CD4-positive, alpha-beta T cell treated with Interleukin-21 for 1 hour (primary cell): ENCODE data around the gene NUP107.
"Not testable (repeated sequence)": the region's sequence is repeated elsewhere in the genome, so short reads cannot be mapped to it uniquely, and the experiment has no call there.

Source experiments
- DNase-seq: peaks from one replicate; pipeline ENCODE4 v3.0.0-alpha.2; 2020

The NUP107 gene

GRCh38 chr12:68686595-68687521 lies at the start of gene NUP107:
Gene NUP107, plus strand, starts transcription at chr12:68686978. Its CDS starts 88 bp downstream, at chr12:68687066.
- peak; percentile 97 for DNase-seq

DNA sequence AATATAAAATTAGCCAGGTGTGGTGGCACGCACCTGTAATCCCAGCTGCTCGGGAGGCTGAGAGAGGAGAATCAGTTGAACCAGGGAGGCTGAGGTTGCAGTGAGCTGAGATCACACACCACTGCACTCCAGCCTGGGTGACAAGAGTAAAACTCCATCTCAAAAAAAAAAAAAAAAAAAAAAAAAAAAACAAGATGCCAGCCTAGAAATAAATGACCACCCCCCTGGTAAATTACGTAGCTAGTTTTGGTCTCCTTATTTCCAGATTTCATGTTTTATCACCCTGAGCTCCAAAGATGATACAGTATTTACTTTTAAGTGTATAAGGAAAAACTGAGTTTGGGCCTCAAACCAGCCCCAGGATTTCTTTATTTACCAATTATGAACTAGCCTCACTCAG lies 49.3 kb upstream of the NUP107 start:
- DNase-seq, result not testable (repeated sequence)

- DNase-seq, result no peak
Measured at GRCh38 chr12:68638171-68638570, 48.6 kb upstream of the NUP107 start.

GRCh38 chr12:68638721-68639395 lies 47.9 kb upstream of the NUP107 start:
- DNase-seq, result no peak

DNA sequence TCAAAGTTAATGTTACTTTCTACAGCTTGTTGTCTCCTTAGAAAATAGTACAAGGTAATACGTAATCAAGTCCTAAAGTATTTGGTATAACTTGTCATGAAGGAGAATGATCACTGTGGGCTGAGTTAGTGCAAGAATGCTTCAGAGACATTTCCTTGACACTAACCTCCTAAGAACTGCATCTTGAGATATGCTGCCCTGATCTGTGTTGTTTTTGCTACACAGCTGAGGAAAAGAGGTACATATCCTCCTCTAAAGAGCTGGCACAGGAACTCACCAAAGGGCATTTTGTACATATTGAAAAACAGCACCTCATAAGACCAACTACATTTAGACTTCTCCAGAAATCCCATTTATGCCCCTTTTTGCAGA lies 47.4 kb upstream of the NUP107 start:
- no peak for DNase-seq

GRCh38 chr12:68641138-68641537 lies 45.6 kb upstream of the NUP107 start:
- peak; percentile 53 for DNase-seq

DNA sequence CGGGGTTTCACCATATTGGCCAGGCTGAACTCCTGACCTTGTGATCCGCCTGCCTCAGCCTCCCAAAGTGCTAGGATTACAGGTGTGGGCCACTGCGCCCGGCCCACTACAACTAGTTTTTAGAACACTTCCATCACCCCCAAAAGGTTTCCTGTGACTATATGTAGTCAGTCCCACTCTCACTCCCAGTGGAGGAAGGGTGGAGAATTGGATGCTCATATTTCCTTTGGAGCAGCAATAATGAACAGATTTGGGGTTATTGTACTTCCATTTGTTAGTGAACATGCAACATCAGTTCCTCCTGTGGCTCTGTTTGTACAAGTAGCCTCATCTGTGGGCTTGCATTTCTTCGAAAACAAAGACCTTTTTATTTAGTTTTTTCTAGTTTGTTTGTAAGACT lies 40.3 kb upstream of the NUP107 start:
- DNase-seq, result no peak

DNA sequence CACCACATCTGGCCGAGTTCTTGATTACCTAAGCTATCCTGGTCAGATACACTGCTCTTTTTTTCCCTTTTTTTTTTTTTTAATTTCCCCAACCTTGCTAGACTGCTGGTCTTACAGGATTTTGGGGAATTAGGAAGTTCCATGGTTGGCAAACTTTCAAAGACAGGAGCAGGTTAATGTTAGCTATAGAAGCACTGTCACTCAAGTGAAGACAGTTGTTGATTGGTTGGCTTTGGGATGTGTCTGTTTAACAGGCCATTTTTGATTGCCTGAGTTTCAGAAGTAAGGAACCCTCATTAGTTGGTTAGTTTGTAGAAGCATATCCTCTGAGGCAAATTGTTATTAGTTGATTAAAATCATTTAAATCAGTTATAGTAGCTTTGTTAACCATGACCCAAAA lies 39.3 kb upstream of the NUP107 start:
- DNase-seq, result no peak

- no peak for DNase-seq
Measured at GRCh38 chr12:68648179-68648578, 38.6 kb upstream of the NUP107 start.

GRCh38 chr12:68665016-68665569 lies 21.7 kb upstream of the NUP107 start:
- no peak for DNase-seq

GRCh38 chr12:68667291-68667690 lies 19.5 kb upstream of the NUP107 start:
- no peak for DNase-seq

GRCh38 chr12:68667896-68668295 lies 18.9 kb upstream of the NUP107 start:
- DNase-seq, result no peak

DNA sequence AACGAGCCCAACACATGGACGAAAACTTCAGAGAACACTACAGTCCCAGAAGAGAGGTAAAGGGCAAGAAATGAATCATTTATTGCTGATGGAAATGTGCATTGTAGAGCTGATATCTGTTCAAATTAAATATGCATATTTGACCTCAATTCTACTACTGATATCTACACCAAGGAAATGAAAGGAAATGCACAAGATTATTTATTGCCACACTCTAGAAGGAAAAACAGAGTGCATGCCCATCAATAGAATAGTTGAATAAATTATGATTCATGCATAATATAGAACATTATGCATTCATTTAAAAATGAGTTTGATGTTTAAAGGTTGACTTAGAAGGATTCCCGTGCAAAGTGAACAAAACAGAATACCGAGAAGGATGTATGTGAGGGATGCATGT lies 15.6 kb upstream of the NUP107 start:
- no peak for DNase-seq

GRCh38 chr12:68673788-68674187 lies 13.0 kb upstream of the NUP107 start:
- DNase-seq, result peak; percentile 59

DNA sequence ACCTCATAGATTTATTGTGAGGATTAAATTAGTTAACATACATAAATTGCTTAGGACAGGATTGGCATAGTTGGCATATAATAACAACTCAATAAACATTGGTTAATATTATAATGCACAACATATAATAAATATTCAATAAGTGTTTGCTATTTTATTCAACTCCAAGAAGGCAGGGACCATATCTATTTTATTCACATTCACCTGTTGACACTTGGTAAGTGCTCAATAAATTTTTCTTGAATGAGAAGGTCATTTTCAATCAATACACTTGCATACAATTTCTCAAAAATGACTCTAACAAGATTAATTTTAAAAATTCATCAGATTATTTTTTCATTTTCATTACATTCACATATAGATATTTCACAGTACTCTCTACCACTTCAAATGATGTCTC lies 12.4 kb upstream of the NUP107 start:
- no peak for DNase-seq

DNA sequence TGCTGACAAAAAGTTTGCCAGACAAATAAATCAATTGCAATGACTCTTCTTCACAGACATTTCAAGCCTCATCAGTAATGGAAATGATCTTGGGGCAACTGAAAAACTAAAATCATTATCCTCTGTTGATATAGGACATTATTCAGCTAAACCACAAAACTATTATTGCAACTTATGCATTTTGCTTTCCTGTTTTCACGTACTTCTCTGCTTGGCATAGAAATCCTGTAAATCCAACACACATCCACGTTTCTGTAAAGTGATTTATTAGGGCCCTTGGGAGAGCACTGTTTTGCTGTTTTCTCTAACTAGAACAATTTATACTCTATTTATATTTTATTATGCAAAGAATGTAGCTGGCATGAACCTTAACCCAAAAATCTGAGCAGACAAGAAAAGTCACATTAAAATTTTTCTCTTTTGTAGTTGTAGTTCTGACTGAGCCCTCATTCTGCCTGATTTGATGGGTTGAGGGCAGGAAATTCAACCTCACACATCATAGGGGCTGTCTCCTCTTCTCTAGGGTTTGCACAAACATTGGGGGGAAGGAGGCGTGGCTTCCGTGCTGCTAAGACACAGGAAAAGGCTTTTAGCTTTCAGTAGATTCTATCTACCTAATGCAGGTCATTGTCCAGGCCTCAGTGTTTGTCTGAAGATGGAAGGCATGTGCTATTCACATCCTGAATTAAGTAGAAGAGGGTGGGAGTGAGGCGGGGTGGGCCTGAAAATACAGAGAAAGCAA lies 11.5 kb upstream of the NUP107 start:
- DNase-seq, result peak; percentile 80

DNA sequence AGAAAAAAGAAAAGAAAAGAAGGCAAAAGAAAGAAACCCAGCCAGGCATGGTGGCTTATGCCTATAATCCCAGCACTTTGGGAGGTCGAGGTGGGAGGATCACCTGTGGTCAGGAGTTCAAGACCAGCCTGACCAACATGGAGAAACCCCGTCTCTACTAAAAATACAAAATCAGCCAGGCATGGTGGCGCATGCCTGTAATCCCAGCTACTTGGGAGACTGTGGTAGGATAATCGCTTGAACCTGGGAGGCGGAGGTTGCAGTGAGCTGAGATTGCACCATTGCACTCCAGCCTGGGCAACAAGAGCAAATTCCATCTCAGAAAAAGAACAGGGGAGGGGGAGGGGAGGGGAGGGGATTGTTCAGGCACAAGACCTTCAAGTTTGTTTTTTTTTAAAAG lies 9.9 kb upstream of the NUP107 start:
- DNase-seq, result not testable (repeated sequence)

DNA sequence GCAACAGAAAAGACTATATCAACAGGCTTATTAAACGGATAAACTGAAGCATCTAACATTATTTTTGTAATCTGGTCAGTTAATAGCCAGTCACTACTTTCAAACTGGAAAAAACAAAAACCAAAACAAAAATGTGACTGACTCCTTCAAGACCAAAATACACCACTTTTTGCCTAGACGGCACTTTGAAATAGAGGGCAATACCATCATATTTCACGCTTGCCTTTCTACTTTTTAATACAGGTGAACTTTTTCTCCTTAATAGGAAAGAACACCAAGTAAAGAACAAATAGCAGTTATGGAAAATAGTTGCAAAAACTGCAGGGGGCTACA lies 550 bp upstream of the NUP107 start:
- no peak for DNase-seq

GRCh38 chr12:68695454-68695853 lies 8.7 kb downstream of the NUP107 start:
- DNase-seq, result no peak

GRCh38 chr12:68699486-68699885 lies 12.7 kb downstream of the NUP107 start:
- no peak for DNase-seq

- DNase-seq, result no peak
Measured at GRCh38 chr12:68727776-68728175, 41.0 kb downstream of the NUP107 start.

- no peak for DNase-seq
Measured at GRCh38 chr12:68733661-68734071, 46.9 kb downstream of the NUP107 start.

DNA sequence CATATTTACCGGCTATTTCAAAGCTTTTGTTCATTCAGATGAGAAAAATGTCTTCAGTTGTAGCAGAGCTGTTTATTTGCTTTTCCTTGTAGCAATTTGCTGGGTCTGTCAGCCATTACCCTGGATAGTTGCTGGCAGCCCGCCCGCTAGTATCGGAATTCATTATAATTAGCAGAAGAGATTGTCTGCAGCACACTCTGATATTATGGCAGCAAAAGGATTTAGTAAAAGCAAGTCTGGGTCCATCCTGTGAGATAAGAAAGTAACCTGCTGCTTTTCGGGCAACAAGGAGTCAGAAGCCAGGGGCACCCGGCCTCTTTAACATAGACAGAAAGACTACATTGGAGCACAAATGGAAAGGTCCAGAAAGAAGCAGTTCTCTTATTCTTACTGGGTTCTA lies 53.1 kb downstream of the NUP107 start:
- no peak for DNase-seq
